Calu3 (cell line): ENCODE data around the gene WDR3. TPM values are rescaled to one million over a fixed set of nuclear protein-coding genes. Genes with fewer than 3 reads are reported as not detected.

Source experiments
- BruUV-seq: library from RNA; stranded (reverse); fragments of 400-500 nt; replicated peaks from 2 replicates; lab custom pipeline; 2021; lab: Mats Ljungman, UMichigan
- CTCF ChIA-PET: fragments of 300-600 bp; sonication (Branson Sonifier 250); formaldehyde crosslinking; loops from one replicate; lab custom pipeline; 2022; ENCODE audit warnings: antibody characterized with exemption; lab: Charles Lee
- DNase-seq: peaks from one replicate; pipeline ENCODE4 v3.0.0; 2022
- H3K27ac Mint-ChIP-seq: one replicate; pipeline ENCODE4 v1.8.0; 2022; ENCODE audit warnings: mixed read lengths; ENCODE audit not compliant: unreplicated experiment
- H3K27me3 Mint-ChIP-seq: one replicate; pipeline ENCODE4 v1.8.0; 2022; ENCODE audit warnings: mixed read lengths; ENCODE audit not compliant: unreplicated experiment
- H3K36me3 Mint-ChIP-seq: one replicate; pipeline ENCODE4 v1.8.0; 2022; ENCODE audit warnings: mild to moderate bottlenecking, moderate library complexity, mixed read lengths; ENCODE audit not compliant: insufficient read depth, unreplicated experiment
- H3K4me1 Mint-ChIP-seq: one replicate; pipeline ENCODE4 v1.8.0; 2022; ENCODE audit warnings: mild to moderate bottlenecking, low read depth, mixed read lengths; ENCODE audit not compliant: unreplicated experiment
- H3K4me3 Mint-ChIP-seq: one replicate; pipeline ENCODE4 v1.8.0; 2022; ENCODE audit warnings: mild to moderate bottlenecking, low read depth, moderate library complexity, mixed read lengths; ENCODE audit not compliant: unreplicated experiment
- H3K9me3 Mint-ChIP-seq: one replicate; pipeline ENCODE4 v1.8.0; 2022; ENCODE audit warnings: low read depth, mixed read lengths; ENCODE audit not compliant: unreplicated experiment
- CTCF ChIP-seq: fragments of 200-600 bp; IDR thresholded peaks from one replicate; pipeline ENCODE4 v1.8.0; 2022; ENCODE audit warnings: antibody characterized with exemption; ENCODE audit not compliant: unreplicated experiment
- intact Hi-C: fragments of 100-400 bp; cut with micrococcal nuclease; formaldehyde crosslinking; loops from one replicate; pipeline ENCODE4 v1.10.0; 2022; ENCODE audit not compliant: unreplicated experiment
- total RNA-seq: library from RNA; stranded (reverse); gene quantifications from 2 replicates; pipeline ENCODE4 v1.2.3, GENCODE V29; 2022

Gene WDR3
- total RNA-seq, 1 experiment from 2014 or later, result 42.5 TPM

GRCh38 chr1:117981455-117982192 lies 52.1 kb downstream of the WDR3 start:
- intact Hi-C loops, result no loop called here
- DNase-seq, result no peak
- BruUV-seq, result no TSS peak
- Mint-ChIP-seq H3K27ac (no peak overlapping the region), H3K27me3 (no peaks in the 10 kb centered on the region), H3K4me3 (no peak overlapping the region), H3K36me3 (no peaks in the 10 kb centered on the region), H3K9me3 (no peaks in the 10 kb centered on the region), H3K4me1 (no peaks in the 10 kb centered on the region)
- no peak for TF ChIP-seq CTCF
- CTCF ChIA-PET, result interaction anchor here (0.7 kb wide), 1 partner anchor 1783 kb away, joined by 3 read pairs; no protein-coding TSS in a partner anchor

- Mint-ChIP-seq H3K9me3 (no peaks in the 10 kb centered on the region), H3K27me3 (no peaks in the 10 kb centered on the region), H3K27ac (no peak overlapping the region), H3K4me3 (no peak overlapping the region), H3K4me1 (no peaks in the 10 kb centered on the region), H3K36me3 (no peaks in the 10 kb centered on the region)
- intact Hi-C loops, result no loop called here
- DNase-seq, result no peak
- TF ChIP-seq CTCF, result no peak
- CTCF ChIA-PET, result no interaction called here
- no TSS peak for BruUV-seq
These were observed 55.7 kb downstream of the WDR3 start for GRCh38 chr1:117985239-117985638.

- BruUV-seq, result no TSS peak
- CTCF ChIA-PET, result no interaction called here
These were observed 56.4 kb downstream of the WDR3 start for GRCh38 chr1:117985973-117986372.

GRCh38 chr1:118004312-118004711 lies 74.8 kb downstream of the WDR3 start:
- H3K27ac Mint-ChIP-seq, result no peak overlapping the region
- no peaks in the 10 kb centered on the region for H3K4me1 Mint-ChIP-seq
- no TSS peak for BruUV-seq
- DNase-seq, result no peak
- CTCF ChIA-PET, result no interaction called here
- H3K9me3 Mint-ChIP-seq, result peaks cover 3% of the 10 kb centered on the region
- H3K27me3 Mint-ChIP-seq, result peaks cover 21% of the 10 kb centered on the region
- intact Hi-C loops, result no loop called here
- no peaks in the 10 kb centered on the region for H3K36me3 Mint-ChIP-seq
- no peak for TF ChIP-seq CTCF
- H3K4me3 Mint-ChIP-seq, result no peak overlapping the region

More at GRCh38 chr1:117985973-117986372, 56.4 kb downstream of the WDR3 start:
- Mint-ChIP-seq H3K9me3 (no peaks in the 10 kb centered on the region), H3K27me3 (no peaks in the 10 kb centered on the region), H3K36me3 (no peaks in the 10 kb centered on the region), H3K4me1 (no peaks in the 10 kb centered on the region), H3K27ac (no peak overlapping the region), H3K4me3 (no peak overlapping the region)
- no peak for TF ChIP-seq CTCF
- no peak for DNase-seq
- intact Hi-C loops, result no loop called here
